ENCODE measurements around the gene EHD1. TPM values are rescaled to one million over a fixed set of nuclear protein-coding genes. Genes with fewer than 3 reads are reported as not detected.
A peak's percentile ranks its signal among the peaks of the same experiment; 100 is the strongest.

Gene EHD1
- total and polyA plus RNA-seq, 2 of the 8 experiments (the other 6 are each of a cell fraction or from before 2014, with no cell fraction given), result 31.5 to 42.9 TPM

- H3K9ac ChIP-seq (replicated peaks in 1 of 4; ENCODE audit: extremely low read depth in 1 of 4, low read depth in 3 of 4, low read length in 3 of 4), result 0 out of 7 replicates have a peak overlapping the region, but pooled peaks of 1 of the 4 experiments have one; percentile 20
Observed at GRCh38 chr11:64888406-64888728, 9.9 kb upstream of the EHD1 start.

More at GRCh38 chr11:64888406-64888728, 9.9 kb upstream of the EHD1 start:
- Histone ChIP-seq H3K79me2 (ENCODE audit: control insufficient read depth in 1 of 2, insufficient read depth in 2 of 2, low read length in 2 of 2) (no peaks in the 10 kb centered on the region), H3K18ac (ENCODE audit: extremely low read depth, low read length) (peak overlapping the region; percentile 19; the same call in 1 of the 2 replicates), H4K8ac (ENCODE audit: extremely low read depth, insufficient read depth, low read length) (no peak overlapping the region; the same call in 1 of the 2 replicates), H3K4me3 (ENCODE audit: extremely low read depth in 1 of 4, insufficient read depth in 2 of 4, low read depth in 3 of 4, low read length in 4 of 4) (peak overlapping the region in 1 of 4 experiments; percentile 33; a peak in 1 of 8 replicates), H3K79me1 (ENCODE audit: low read depth, low read length) (no peaks in the 10 kb centered on the region), H2BK15ac (ENCODE audit: low read length) (peak overlapping the region; percentile 13; the same call in 1 of the 2 replicates), H2BK20ac (ENCODE audit: low read length) (no peak overlapping the region), H2BK12ac (ENCODE audit: low read depth, low read length) (peak overlapping the region; percentile 21; the same call in 1 of the 2 replicates), H4K20me1 (replicated peaks in 1 of 2; ENCODE audit: control insufficient read depth in 1 of 2, insufficient read depth in 2 of 2, low read length in 2 of 2) (no peaks in the 10 kb centered on the region), H3K9me3 (ENCODE audit: insufficient read depth in 2 of 2, low read depth in 1 of 2, low read length in 1 of 2) (no peaks in the 10 kb centered on the region), H2AFZ (ENCODE audit: low read length) (peak overlapping the region; percentile 93), H2BK120ac (replicated peaks; ENCODE audit: low read depth, low read length) (no peak overlapping the region), H3K27me3 (replicated peaks in 1 of 4; ENCODE audit: control insufficient read depth in 3 of 4, extremely low read depth in 1 of 4, insufficient read depth in 3 of 4, low read length in 3 of 4) (no peaks in the 10 kb centered on the region; a peak in 1 of 7 replicates), H4K5ac (ENCODE audit: insufficient read length, low read depth, low read length) (no peak overlapping the region), H3K27ac (ENCODE audit: low read depth, low read length) (no peak overlapping the region), H3K23me2 (ENCODE audit: low read depth, low read length) (no peaks in the 10 kb centered on the region; the same call in 1 of the 2 replicates), H3K4ac (replicated peaks; ENCODE audit: insufficient read length, low read depth, low read length) (peak overlapping the region; percentile 36), H2AK5ac (ENCODE audit: low read depth, low read length) (no peak overlapping the region), H2BK5ac (ENCODE audit: low read depth, low read length) (peak overlapping the region; percentile 79; the same call in 1 of the 2 replicates), H3K36me3 (ENCODE audit: control insufficient read depth in 2 of 4, insufficient read depth in 4 of 4, low read length in 3 of 4) (no peaks in the 10 kb centered on the region), H3K14ac (ENCODE audit: insufficient read length) (no peak overlapping the region), H3K23ac (ENCODE audit: insufficient read length) (no peak overlapping the region), H3K56ac (replicated peaks; ENCODE audit: insufficient read length, low read depth, low read length) (no peak overlapping the region), H4K91ac (replicated peaks; ENCODE audit: insufficient read length, low read length) (peak overlapping the region; percentile 98), H3K4me2 (ENCODE audit: insufficient read depth in 1 of 2, low read depth in 2 of 2, low read length in 2 of 2) (peak overlapping the region; percentile 40 to 66), H3K4me1 (replicated peaks in 1 of 4; ENCODE audit: control insufficient read depth in 3 of 4, insufficient read depth in 4 of 4, low read length in 3 of 4) (peaks cover 0 to 11% (median 8%) of the 10 kb centered on the region in 4 experiments; a peak in 6 of 7 replicates)
- DNase-seq (ENCODE audit: low read depth in 1 of 2, low spot score in 2 of 2) (no peak), FAIRE-seq (no peak)
- ChIA-PET CTCF (ENCODE audit: partially characterized antibody) (interaction anchor here (0.5 to 32.2 kb wide), 24 partner anchors 7 to 158 kb away, joined by 3 to 1058 read pairs (median 4); partner anchors contain the start of genes ARL2, BATF2, CDC42BPG and EHD1), POLR2A (ENCODE audit: partially characterized antibody) (interaction anchor here (1.0 to 24.6 kb wide), 4 partner anchors 12 to 79 kb away, joined by 3 to 408 read pairs (median 34); partner anchors contain the start of gene EHD1)
- WGBS, 2 experiments (ENCODE audit: extremely low coverage in 1 of 2, insufficient coverage in 1 of 2, insufficient read length in 1 of 2, insufficient replicate concordance in 2 of 2, low coverage in 1 of 2, low lambda C conversion rate in 2 of 2, missing lambda C conversion rate in 1 of 2), result 75% methylated on average over 6 of the region's 8 CpGs; no CpG with 5 or more reads in 1 of the 2 experiments
- no peak for TF ChIP-seq ATF3 (IDR thresholded peaks at IDR 0.05; ENCODE audit: insufficient read depth, low read depth, low read length)
- TF ChIP-seq TCF12 (IDR thresholded peaks at IDR 0.05; ENCODE audit: low read depth, low read length), result no peak
- no peak for TF ChIP-seq ATF2 (IDR thresholded peaks at IDR 0.05; ENCODE audit: low read length)
- no peak for TF ChIP-seq HDAC2 (IDR thresholded peaks at IDR 0.05; ENCODE audit: borderline replicate concordance in 1 of 2, low read depth in 2 of 2, low read length in 2 of 2)
- TF ChIP-seq ZNF274 (IDR thresholded peaks at IDR 0.05; ENCODE audit: borderline replicate concordance, extremely low read depth, low read length), result no peak
- no peak for TF ChIP-seq KDM4A (IDR thresholded peaks at IDR 0.05; ENCODE audit: low read depth, low read length, severe bottlenecking)
- no peak for TF ChIP-seq GTF2F1 (IDR thresholded peaks at IDR 0.05; ENCODE audit: borderline replicate concordance, low read depth, low read length)
- TF ChIP-seq SIRT6 (IDR thresholded peaks at IDR 0.05; ENCODE audit: low read length), result no peak
- TF ChIP-seq SP1 (IDR thresholded peaks at IDR 0.05; ENCODE audit: low read depth, low read length), result no peak
